Testis (tissue), 2 donors: ENCODE measurements around the gene SUN1.

Experiments used
- POLR2A ChIP-seq: fragments of 450-650 bp; IDR thresholded peaks from one replicate; pipeline ENCODE4 v1.6.1; 2017; ENCODE audit warnings: antibody characterized with exemption, mild to moderate bottlenecking, moderate library complexity
- TF ChIP-seq, protein P1 (sequence below), 3 experiments: fragments of 450-650 bp in 2 of 3; fragments of 200-600 bp in 1 of 3; sonication (generic) in 1 of 3; IDR thresholded peaks; one replicate each; pipeline ENCODE4 v1.5.1; 2016 to 2019; ENCODE audit warnings: antibody characterized with exemption in 3 of 3, mild to moderate bottlenecking in 2 of 3, moderate library complexity in 1 of 3

DNA sequence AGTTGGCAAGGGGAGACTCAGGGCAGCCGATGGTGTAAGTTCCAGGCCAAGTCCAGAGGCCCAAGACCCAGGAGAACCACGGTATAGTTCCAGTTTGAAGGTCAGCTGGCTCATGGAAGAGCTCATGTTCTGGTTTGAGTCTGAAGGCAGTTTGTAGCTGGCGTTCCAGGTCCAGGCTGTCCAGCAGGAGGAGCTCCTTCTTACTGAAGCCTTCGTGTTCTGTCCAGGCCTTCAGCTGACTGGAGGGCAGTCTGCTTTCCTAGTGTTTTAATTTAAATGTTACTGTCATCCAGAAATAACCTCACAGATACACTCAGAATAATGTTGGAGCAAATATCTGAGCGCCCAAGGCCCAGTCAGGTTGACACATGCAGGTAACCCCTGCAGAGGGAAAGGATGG lies 4.2 kb downstream of the SUN1 start:
- TF ChIP-seq, protein P1, sequence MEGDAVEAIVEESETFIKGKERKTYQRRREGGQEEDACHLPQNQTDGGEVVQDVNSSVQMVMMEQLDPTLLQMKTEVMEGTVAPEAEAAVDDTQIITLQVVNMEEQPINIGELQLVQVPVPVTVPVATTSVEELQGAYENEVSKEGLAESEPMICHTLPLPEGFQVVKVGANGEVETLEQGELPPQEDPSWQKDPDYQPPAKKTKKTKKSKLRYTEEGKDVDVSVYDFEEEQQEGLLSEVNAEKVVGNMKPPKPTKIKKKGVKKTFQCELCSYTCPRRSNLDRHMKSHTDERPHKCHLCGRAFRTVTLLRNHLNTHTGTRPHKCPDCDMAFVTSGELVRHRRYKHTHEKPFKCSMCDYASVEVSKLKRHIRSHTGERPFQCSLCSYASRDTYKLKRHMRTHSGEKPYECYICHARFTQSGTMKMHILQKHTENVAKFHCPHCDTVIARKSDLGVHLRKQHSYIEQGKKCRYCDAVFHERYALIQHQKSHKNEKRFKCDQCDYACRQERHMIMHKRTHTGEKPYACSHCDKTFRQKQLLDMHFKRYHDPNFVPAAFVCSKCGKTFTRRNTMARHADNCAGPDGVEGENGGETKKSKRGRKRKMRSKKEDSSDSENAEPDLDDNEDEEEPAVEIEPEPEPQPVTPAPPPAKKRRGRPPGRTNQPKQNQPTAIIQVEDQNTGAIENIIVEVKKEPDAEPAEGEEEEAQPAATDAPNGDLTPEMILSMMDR (IDR thresholded peaks at IDR 0.05), result peak in 1 of 3 experiments; percentile 20
- TF ChIP-seq POLR2A, result no peak
